Measurements from ENCODE around the gene ZNF248.

DNA sequence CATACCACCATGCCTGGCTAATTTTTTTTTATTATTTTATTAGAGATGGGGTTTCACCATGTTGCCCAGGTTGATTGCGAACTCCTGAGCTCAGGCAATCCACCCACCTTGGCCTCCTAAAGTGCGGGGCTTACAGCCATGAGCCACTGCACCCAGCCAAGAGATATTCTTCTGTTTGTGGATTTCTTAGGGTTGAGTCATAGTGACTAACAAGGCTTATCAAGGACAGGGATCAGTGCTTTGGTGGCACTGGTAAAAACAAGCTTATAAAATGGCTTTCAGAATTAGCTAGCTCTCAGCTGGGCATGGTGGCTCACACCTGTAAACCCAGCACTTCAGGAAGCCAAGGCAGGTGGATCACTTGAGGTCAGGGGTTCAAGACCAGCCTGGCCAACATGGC, 122.4 kb downstream of the ZNF248 start:
- TF ChIP-seq CTCF (conservative IDR thresholded peaks at IDR 0.05; ENCODE audit: low read length) = no peak
- no peak for TF ChIP-seq EZH2phosphoT487 (IDR thresholded peaks at IDR 0.05; ENCODE audit: borderline replicate concordance, low read depth, low read length)

Data from OCI-LY7 (cell line).